Calu3 (cell line): Measurements from ENCODE around the gene CLTB. TPM values are rescaled to one million over a fixed set of nuclear protein-coding genes. Genes with fewer than 3 reads are reported as not detected.
A peak's percentile ranks its signal among the peaks of the same experiment; 100 is the strongest.

ENCODE experiments used
- BruUV-seq: library from RNA; stranded (reverse); fragments of 400-500 nt; replicated peaks from 2 replicates; lab custom pipeline; 2021; lab: Mats Ljungman, UMichigan
- CTCF ChIA-PET: fragments of 300-600 bp; sonication (Branson Sonifier 250); formaldehyde crosslinking; loops from one replicate; lab custom pipeline; 2022; ENCODE audit warnings: antibody characterized with exemption; lab: Charles Lee
- DNase-seq: peaks from one replicate; pipeline ENCODE4 v3.0.0; 2022
- H3K27ac Mint-ChIP-seq: one replicate; pipeline ENCODE4 v1.8.0; 2022; ENCODE audit warnings: mixed read lengths; ENCODE audit not compliant: unreplicated experiment
- H3K27me3 Mint-ChIP-seq: one replicate; pipeline ENCODE4 v1.8.0; 2022; ENCODE audit warnings: mixed read lengths; ENCODE audit not compliant: unreplicated experiment
- H3K36me3 Mint-ChIP-seq: one replicate; pipeline ENCODE4 v1.8.0; 2022; ENCODE audit warnings: mild to moderate bottlenecking, moderate library complexity, mixed read lengths; ENCODE audit not compliant: insufficient read depth, unreplicated experiment
- H3K4me1 Mint-ChIP-seq: one replicate; pipeline ENCODE4 v1.8.0; 2022; ENCODE audit warnings: mild to moderate bottlenecking, low read depth, mixed read lengths; ENCODE audit not compliant: unreplicated experiment
- H3K4me3 Mint-ChIP-seq: one replicate; pipeline ENCODE4 v1.8.0; 2022; ENCODE audit warnings: mild to moderate bottlenecking, low read depth, moderate library complexity, mixed read lengths; ENCODE audit not compliant: unreplicated experiment
- H3K9me3 Mint-ChIP-seq: one replicate; pipeline ENCODE4 v1.8.0; 2022; ENCODE audit warnings: low read depth, mixed read lengths; ENCODE audit not compliant: unreplicated experiment
- CTCF ChIP-seq: fragments of 200-600 bp; IDR thresholded peaks from one replicate; pipeline ENCODE4 v1.8.0; 2022; ENCODE audit warnings: antibody characterized with exemption; ENCODE audit not compliant: unreplicated experiment
- intact Hi-C: fragments of 100-400 bp; cut with micrococcal nuclease; formaldehyde crosslinking; loops from one replicate; pipeline ENCODE4 v1.10.0; 2022; ENCODE audit not compliant: unreplicated experiment
- total RNA-seq: library from RNA; stranded (reverse); gene quantifications from 2 replicates; pipeline ENCODE4 v1.2.3, GENCODE V29; 2022

Gene CLTB
- total RNA-seq, 1 experiment from 2014 or later = 116 TPM

GRCh38 chr5:176425791-176426190, 9.5 kb upstream of the CLTB start:
- Mint-ChIP-seq H3K4me1 (peaks cover 40% of the 10 kb centered on the region), H3K27me3 (no peaks in the 10 kb centered on the region), H3K9me3 (no peaks in the 10 kb centered on the region), H3K36me3 (peaks cover 6% of the 10 kb centered on the region), H3K4me3 (no peak overlapping the region), H3K27ac (peak overlapping the region; percentile 56)
- intact Hi-C loops = no loop called here
- CTCF ChIA-PET = no interaction called here
- BruUV-seq = no TSS peak
- DNase-seq = no peak
- no peak for TF ChIP-seq CTCF

GRCh38 chr5:176425138-176425537, 8.8 kb upstream of the CLTB start:
- TF ChIP-seq CTCF = no peak
- intact Hi-C loops = no loop called here
- Mint-ChIP-seq H3K36me3 (peaks cover 6% of the 10 kb centered on the region), H3K4me1 (peaks cover 40% of the 10 kb centered on the region), H3K27me3 (no peaks in the 10 kb centered on the region), H3K9me3 (peaks cover 4% of the 10 kb centered on the region), H3K27ac (peak overlapping the region; percentile 56), H3K4me3 (no peak overlapping the region)
- peak; percentile 52 for DNase-seq
- CTCF ChIA-PET = no interaction called here
- no TSS peak for BruUV-seq

- CTCF ChIA-PET = interaction anchor here (0.6 kb wide), 1 partner anchor 882 kb away, joined by 3 read pairs; no protein-coding TSS in a partner anchor
- H3K9me3 Mint-ChIP-seq = peaks cover 4% of the 10 kb centered on the region
- DNase-seq = no peak
- intact Hi-C loops = no loop called here
- no peak overlapping the region for H3K27ac Mint-ChIP-seq
- H3K4me1 Mint-ChIP-seq = peaks cover 44% of the 10 kb centered on the region
- no peak for TF ChIP-seq CTCF
- no TSS peak for BruUV-seq
- no peaks in the 10 kb centered on the region for H3K27me3 Mint-ChIP-seq
- H3K4me3 Mint-ChIP-seq = no peak overlapping the region
- peaks cover 6% of the 10 kb centered on the region for H3K36me3 Mint-ChIP-seq
Measured at GRCh38 chr5:176424181-176424580, 7.8 kb upstream of the CLTB start.

- BruUV-seq = no TSS peak
- H3K4me1 Mint-ChIP-seq = peaks cover 46% of the 10 kb centered on the region
- intact Hi-C loops = no loop called here
- H3K9me3 Mint-ChIP-seq = peaks cover 4% of the 10 kb centered on the region
- H3K27ac Mint-ChIP-seq = no peak overlapping the region
- peaks cover 17% of the 10 kb centered on the region for H3K36me3 Mint-ChIP-seq
- CTCF ChIA-PET = no interaction called here
- no peaks in the 10 kb centered on the region for H3K27me3 Mint-ChIP-seq
- DNase-seq = no peak
- TF ChIP-seq CTCF = no peak
- no peak overlapping the region for H3K4me3 Mint-ChIP-seq
Measured at GRCh38 chr5:176420972-176421544, 4.7 kb upstream of the CLTB start.
